RWPE2 (cell line): Measurements from ENCODE around the gene CHAC2.

Experiments
- ATAC-seq: fragments of 200-7000 bp; cut with Tn5 transposase; 3 replicates; pipeline ENCODE4 v1.9.1; 2021; ENCODE audit warnings: low read depth
- DNase-seq: peaks from one replicate; pipeline ENCODE4 v3.0.0-alpha.2; 2020; ENCODE audit warnings: low spot score
- H3K27ac ChIP-seq: fragments of 450-650 bp; 2 replicates; pipeline ENCODE4 v1.5.1; 2017; ENCODE audit warnings: mild to moderate bottlenecking; ENCODE audit not compliant: poor library complexity, severe bottlenecking
- H3K27me3 ChIP-seq: fragments of 250-450 bp; sonication (Bioruptor Pico); 2 replicates; pipeline ENCODE4 v1.5.1; 2021; ENCODE audit warnings: mild to moderate bottlenecking, moderate library complexity; ENCODE audit not compliant: insufficient read depth, poor library complexity, severe bottlenecking
- H3K36me3 ChIP-seq: fragments of 250-450 bp; sonication (Bioruptor Pico); 2 replicates; pipeline ENCODE4 v1.5.1; 2020; ENCODE audit warnings: low read depth, mild to moderate bottlenecking, moderate library complexity
- H3K4me1 ChIP-seq: fragments of 250-450 bp; sonication (Bioruptor Pico); 2 replicates; pipeline ENCODE4 v1.5.1; 2021; ENCODE audit warnings: mild to moderate bottlenecking, moderate library complexity; ENCODE audit not compliant: insufficient read depth, poor library complexity, severe bottlenecking
- H3K4me3 ChIP-seq: fragments of 250-450 bp; sonication (Bioruptor Pico); 2 replicates; pipeline ENCODE4 v1.5.1; 2021; ENCODE audit warnings: mild to moderate bottlenecking, moderate library complexity; ENCODE audit not compliant: severe bottlenecking
- H3K9me3 ChIP-seq: fragments of 250-450 bp; sonication (Bioruptor Pico); 2 replicates; pipeline ENCODE4 v1.5.1; 2021; ENCODE audit warnings: mild to moderate bottlenecking, moderate library complexity; ENCODE audit not compliant: severe bottlenecking
- CTCF ChIP-seq: fragments of 450-650 bp; IDR thresholded peaks from one replicate; pipeline ENCODE4 v1.5.1; 2017; ENCODE audit warnings: mild to moderate bottlenecking, moderate library complexity; ENCODE audit not compliant: poor library complexity, severe bottlenecking

Gene CHAC2

GRCh38 chr2:53787614-53788289 is 20.1 kb downstream of the CHAC2 start:
- no peak for TF ChIP-seq CTCF
- DNase-seq: no peak
- ATAC-seq: peak; percentile 3; the same call in 1 of the 3 replicates
- peak overlapping the region; percentile 55 for H3K27ac ChIP-seq
- H3K36me3 ChIP-seq: no peaks in the 10 kb centered on the region
- H3K4me1 ChIP-seq: peaks cover 15% of the 10 kb centered on the region
- H3K9me3 ChIP-seq: no peaks in the 10 kb centered on the region
- peak overlapping the region; percentile 78 for H3K4me3 ChIP-seq
- H3K27me3 ChIP-seq: no peaks in the 10 kb centered on the region

GRCh38 chr2:53793261-53793660 is 25.7 kb downstream of the CHAC2 start:
- peaks cover 46% of the 10 kb centered on the region for H3K36me3 ChIP-seq
- H3K9me3 ChIP-seq: no peaks in the 10 kb centered on the region
- H3K27ac ChIP-seq: no peak overlapping the region
- no peak for TF ChIP-seq CTCF
- no peaks in the 10 kb centered on the region for H3K27me3 ChIP-seq
- ATAC-seq (no peak), DNase-seq (no peak)
- no peak overlapping the region for H3K4me3 ChIP-seq
- H3K4me1 ChIP-seq: no peaks in the 10 kb centered on the region

GRCh38 chr2:53793821-53794220 is 26.2 kb downstream of the CHAC2 start:
- no peak overlapping the region for H3K27ac ChIP-seq
- no peak overlapping the region for H3K4me3 ChIP-seq
- no peak for ATAC-seq
- H3K27me3 ChIP-seq: no peaks in the 10 kb centered on the region
- TF ChIP-seq CTCF: no peak
- no peaks in the 10 kb centered on the region for H3K4me1 ChIP-seq
- H3K9me3 ChIP-seq: no peaks in the 10 kb centered on the region
- H3K36me3 ChIP-seq: peaks cover 52% of the 10 kb centered on the region
- no peak for DNase-seq

GRCh38 chr2:53801547-53801946 is 33.9 kb downstream of the CHAC2 start:
- H3K36me3 ChIP-seq: peaks cover 89% of the 10 kb centered on the region
- TF ChIP-seq CTCF: no peak
- no peak for ATAC-seq

GRCh38 chr2:53802617-53803151 is 35.1 kb downstream of the CHAC2 start:
- H3K36me3 ChIP-seq: peaks cover 90% of the 10 kb centered on the region
- no peaks in the 10 kb centered on the region for H3K4me1 ChIP-seq
- no peak overlapping the region for H3K27ac ChIP-seq
- no peak overlapping the region for H3K4me3 ChIP-seq
- H3K9me3 ChIP-seq: no peaks in the 10 kb centered on the region
- DNase-seq: no peak
- ATAC-seq: no peak
- TF ChIP-seq CTCF: no peak
- H3K27me3 ChIP-seq: no peaks in the 10 kb centered on the region

More at GRCh38 chr2:53801547-53801946, 33.9 kb downstream of the CHAC2 start:
- no peak overlapping the region for H3K4me3 ChIP-seq
- H3K27me3 ChIP-seq: no peaks in the 10 kb centered on the region
- H3K4me1 ChIP-seq: no peaks in the 10 kb centered on the region
- H3K27ac ChIP-seq: no peak overlapping the region
- H3K9me3 ChIP-seq: no peaks in the 10 kb centered on the region
- DNase-seq: no peak
